Panc1 (cell line): ENCODE measurements around the gene MRPL54. TPM values are rescaled to one million over a fixed set of nuclear protein-coding genes. Genes with fewer than 3 reads are reported as not detected.

Experiments used
- ATAC-seq: fragments of 200-7000 bp; cut with Tn5 transposase; 2 replicates; pipeline ENCODE4 v1.9.1; 2020; ENCODE audit warnings: mild to moderate bottlenecking, moderate library complexity
- BruUV-seq: library from RNA; stranded (reverse); fragments of 400-500 nt; replicated peaks from 2 replicates; lab custom pipeline; 2021; lab: Mats Ljungman, UMichigan
- CTCF ChIA-PET: fragments of 300-600 bp; sonication (Branson Sonifier 250); formaldehyde crosslinking; loops from one replicate; lab custom pipeline; 2022; ENCODE audit warnings: antibody characterized with exemption; lab: Charles Lee
- POLR2A ChIA-PET: fragments of 300-600 bp; sonication (Branson Sonifier 250); formaldehyde crosslinking; loops from one replicate; lab custom pipeline; 2022; ENCODE audit warnings: antibody characterized with exemption; lab: Charles Lee
- DNase-seq: peaks from one replicate; pipeline ENCODE4 v3.0.0-alpha.2; 2010; ENCODE audit warnings: low read depth, low spot score
- H3K27ac ChIP-seq: 2 replicates; pipeline ENCODE4 v1.5.1; 2011; ENCODE audit warnings: mild to moderate bottlenecking, low read length, inconsistent platforms
- H3K27me3 ChIP-seq: fragments of 200-500 bp; sonication (Bioruptor generic); 2 replicates; pipeline ENCODE4 v1.6.0; 2014; ENCODE audit warnings: low read length, inconsistent platforms; ENCODE audit not compliant: control insufficient read depth, insufficient read depth
- H3K36me3 ChIP-seq: fragments of 200-500 bp; sonication (Bioruptor generic); 2 replicates; pipeline ENCODE4 v1.5.1; 2014; ENCODE audit warnings: inconsistent platforms, mild to moderate bottlenecking, low read length, moderate library complexity; ENCODE audit not compliant: control insufficient read depth, insufficient read depth
- H3K4me1 ChIP-seq: 2 replicates; pipeline ENCODE4 v1.5.1; 2011; ENCODE audit warnings: inconsistent platforms, mild to moderate bottlenecking, low read length, moderate library complexity; ENCODE audit not compliant: control insufficient read depth, insufficient read depth
- H3K4me3 ChIP-seq, 2 experiments: 2 replicates each; pipeline ENCODE4 v1.5.1; 2011 to 2012; ENCODE audit warnings: low read depth in 2 of 2, low read length in 2 of 2, mild to moderate bottlenecking in 2 of 2, inconsistent platforms in 1 of 2, moderate library complexity in 1 of 2
- H3K9me3 ChIP-seq: fragments of 200-500 bp; sonication (Bioruptor generic); 2 replicates; pipeline ENCODE4 v1.5.1; 2014; ENCODE audit warnings: low read depth, mild to moderate bottlenecking, inconsistent platforms, low read length, moderate library complexity; ENCODE audit not compliant: control insufficient read depth, insufficient read depth
- CTCF ChIP-seq: fragments of 450-650 bp; IDR thresholded peaks from 2 replicates; pipeline ENCODE4 v1.5.1; 2017; ENCODE audit warnings: mild to moderate bottlenecking
- POLR2AphosphoS5 ChIP-seq: IDR thresholded peaks from 2 replicates; pipeline ENCODE4 v1.6.1; 2012; ENCODE audit warnings: mild to moderate bottlenecking, low read depth, low read length, moderate library complexity
- SIN3A ChIP-seq: IDR thresholded peaks from 2 replicates; pipeline ENCODE4 v1.6.1; 2012; ENCODE audit warnings: low read depth, mild to moderate bottlenecking, low read length, moderate library complexity, borderline replicate concordance; ENCODE audit not compliant: insufficient read depth
- TCF7L2 ChIP-seq: IDR thresholded peaks from 2 replicates; pipeline ENCODE4 v1.6.1; 2011; ENCODE audit warnings: mild to moderate bottlenecking, low read depth, low read length, inconsistent platforms
- in situ Hi-C: cut with HindIII; loops from 2 replicates; pipeline ENCODE4 v1.10.0; 2016; ENCODE audit warnings: low sequenced_read_pairs, low pct_unique_long_range_greater_than_20kb
- intact Hi-C: fragments of 100-400 bp; cut with micrococcal nuclease; formaldehyde crosslinking; loops from one replicate; pipeline ENCODE4 v1.10.0; 2022; ENCODE audit not compliant: unreplicated experiment
- total RNA-seq: library from RNA; stranded (reverse); gene quantifications from one replicate; pipeline ENCODE4 v1.2.1, GENCODE V29; 2021; ENCODE audit not compliant: unreplicated experiment
- TF ChIP-seq, protein P1 (sequence below), 2 experiments: IDR thresholded peaks; 2 replicates each; pipeline ENCODE4 v1.6.1; 2011 to 2012; ENCODE audit warnings: low read depth in 2 of 2, control low read depth in 1 of 2, low read length in 1 of 2, mild to moderate bottlenecking in 1 of 2, moderate library complexity in 1 of 2; ENCODE audit not compliant: insufficient read depth in 1 of 2

The MRPL54 gene
- total RNA-seq, 1 experiment from 2014 or later: 42.8 TPM

- in situ Hi-C loops: no loop called here
Observed at GRCh38 chr19:3746371-3747056, 16.0 kb upstream of the MRPL54 start.

GRCh38 chr19:3748965-3749364, 13.5 kb upstream of the MRPL54 start:
- H3K36me3 ChIP-seq: no peaks in the 10 kb centered on the region
- no peak for DNase-seq
- no peak overlapping the region for H3K4me3 ChIP-seq
- in situ Hi-C loops: no loop called here
- no peaks in the 10 kb centered on the region for H3K27me3 ChIP-seq
- no peaks in the 10 kb centered on the region for H3K4me1 ChIP-seq
- CTCF ChIA-PET: interaction anchor here (0.7 kb wide), 1 partner anchor 81 kb away, joined by 3 read pairs; no protein-coding TSS in a partner anchor
- H3K9me3 ChIP-seq: no peaks in the 10 kb centered on the region
- no peak overlapping the region for H3K27ac ChIP-seq
- no TSS peak for BruUV-seq
- TF ChIP-seq, protein P1, sequence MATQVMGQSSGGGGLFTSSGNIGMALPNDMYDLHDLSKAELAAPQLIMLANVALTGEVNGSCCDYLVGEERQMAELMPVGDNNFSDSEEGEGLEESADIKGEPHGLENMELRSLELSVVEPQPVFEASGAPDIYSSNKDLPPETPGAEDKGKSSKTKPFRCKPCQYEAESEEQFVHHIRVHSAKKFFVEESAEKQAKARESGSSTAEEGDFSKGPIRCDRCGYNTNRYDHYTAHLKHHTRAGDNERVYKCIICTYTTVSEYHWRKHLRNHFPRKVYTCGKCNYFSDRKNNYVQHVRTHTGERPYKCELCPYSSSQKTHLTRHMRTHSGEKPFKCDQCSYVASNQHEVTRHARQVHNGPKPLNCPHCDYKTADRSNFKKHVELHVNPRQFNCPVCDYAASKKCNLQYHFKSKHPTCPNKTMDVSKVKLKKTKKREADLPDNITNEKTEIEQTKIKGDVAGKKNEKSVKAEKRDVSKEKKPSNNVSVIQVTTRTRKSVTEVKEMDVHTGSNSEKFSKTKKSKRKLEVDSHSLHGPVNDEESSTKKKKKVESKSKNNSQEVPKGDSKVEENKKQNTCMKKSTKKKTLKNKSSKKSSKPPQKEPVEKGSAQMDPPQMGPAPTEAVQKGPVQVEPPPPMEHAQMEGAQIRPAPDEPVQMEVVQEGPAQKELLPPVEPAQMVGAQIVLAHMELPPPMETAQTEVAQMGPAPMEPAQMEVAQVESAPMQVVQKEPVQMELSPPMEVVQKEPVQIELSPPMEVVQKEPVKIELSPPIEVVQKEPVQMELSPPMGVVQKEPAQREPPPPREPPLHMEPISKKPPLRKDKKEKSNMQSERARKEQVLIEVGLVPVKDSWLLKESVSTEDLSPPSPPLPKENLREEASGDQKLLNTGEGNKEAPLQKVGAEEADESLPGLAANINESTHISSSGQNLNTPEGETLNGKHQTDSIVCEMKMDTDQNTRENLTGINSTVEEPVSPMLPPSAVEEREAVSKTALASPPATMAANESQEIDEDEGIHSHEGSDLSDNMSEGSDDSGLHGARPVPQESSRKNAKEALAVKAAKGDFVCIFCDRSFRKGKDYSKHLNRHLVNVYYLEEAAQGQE (IDR thresholded peaks at IDR 0.05; ENCODE audit: insufficient read depth in 1 of 2, low read depth in 2 of 2, low read length in 1 of 2): no peak
- TF ChIP-seq POLR2AphosphoS5 (no peak), TCF7L2 (no peak), SIN3A (no peak), CTCF (no peak)
- POLR2A ChIA-PET: interaction anchor here (0.7 kb wide), 1 partner anchor 13 kb away, joined by 18 read pairs; the partner anchor contains the start of gene MRPL54
- no peak for ATAC-seq
- intact Hi-C loops: no loop called here

More at GRCh38 chr19:3746371-3747056, 16.0 kb upstream of the MRPL54 start:
- TF ChIP-seq POLR2AphosphoS5: no peak
- TF ChIP-seq, protein P1 (IDR thresholded peaks at IDR 0.05; ENCODE audit: insufficient read depth in 1 of 2, low read depth in 2 of 2, low read length in 1 of 2): no peak
- TF ChIP-seq CTCF: no peak
- no peak for TF ChIP-seq SIN3A
- TF ChIP-seq TCF7L2: no peak
- Histone ChIP-seq H3K27me3 (no peaks in the 10 kb centered on the region), H3K4me3 (no peak overlapping the region), H3K4me1 (no peaks in the 10 kb centered on the region), H3K36me3 (no peaks in the 10 kb centered on the region), H3K9me3 (no peaks in the 10 kb centered on the region), H3K27ac (no peak overlapping the region)
- ChIA-PET CTCF (no interaction called here), POLR2A (interaction anchor here (1.2 kb wide), 1 partner anchor 16 kb away, joined by 5 read pairs; the partner anchor contains the start of gene MRPL54)
- ATAC-seq (no peak), DNase-seq (no peak)
- intact Hi-C loops: no loop called here
- BruUV-seq: no TSS peak
